ENCODE measurements around the gene COL12A1. TPM values are rescaled to one million over a fixed set of nuclear protein-coding genes. Genes with fewer than 3 reads are reported as not detected.

COL12A1 gene
- total RNA-seq, result 247 and 311 TPM in 2 replicates

GRCh38 chr6:75205776-75206575, at the start of gene COL12A1:
COL12A1 (minus strand) TSS chr6:75206053; CDS start chr6:75202792, 3,261 bp downstream.

GRCh38 chr6:75243333-75244062, 37.6 kb upstream of the COL12A1 start, which contains the start of gene COX7A2:
COX7A2 (minus strand) TSS chr6:75243801; CDS start chr6:75243734, 67 bp downstream.

Other genes starting within 250 kb of the COL12A1 start
- gene COX7A2, start 37.7 kb upstream of the COL12A1 start, total RNA-seq, result 285 and 852 TPM in 2 replicates
- 98.0 and 119 TPM in 2 replicates for gene TMEM30A, start 78.7 kb upstream of the COL12A1 start, total RNA-seq